CD4-positive, alpha-beta T cell treated with Interleukin-1 beta for 1 hour (primary cell): ENCODE results near the gene DPP10.
"Not testable (repeated sequence)": the region's sequence is repeated elsewhere in the genome, so short reads cannot be mapped to it uniquely, and the experiment has no call there.

Source experiments
- DNase-seq, 2 donors: peaks; one replicate each; pipeline ENCODE4 v3.0.0-alpha.2; 2020 to 2022

DPP10 gene

GRCh38 chr2:115305712-115306111 lies 863.3 kb downstream of the DPP10 start:
- no peak for DNase-seq

DNA sequence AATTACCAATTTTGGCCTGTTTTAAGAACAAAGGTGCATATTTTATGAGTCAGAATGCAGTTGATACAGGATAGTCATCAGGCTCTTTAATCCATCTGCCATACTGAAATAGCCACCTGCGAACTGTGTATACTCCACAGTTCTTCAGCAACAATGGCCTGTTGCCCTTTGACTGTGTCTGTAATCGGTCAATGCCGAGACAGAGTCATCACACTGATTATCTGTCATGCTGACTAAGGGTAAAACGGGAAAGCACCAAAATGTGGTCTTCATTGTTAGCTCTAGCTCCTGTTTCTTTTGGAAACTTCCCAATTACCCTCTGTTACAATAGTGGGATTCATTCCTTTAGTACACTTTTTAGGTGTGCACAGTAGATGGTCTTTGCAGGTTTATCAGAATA lies 871.7 kb downstream of the DPP10 start:
- no peak for DNase-seq

- DNase-seq: no peak
Observed at GRCh38 chr2:115327061-115327460, 884.6 kb downstream of the DPP10 start.

GRCh38 chr2:115359550-115359949 lies 917.1 kb downstream of the DPP10 start:
- no peak for DNase-seq

- no peak for DNase-seq
Observed at GRCh38 chr2:115364093-115364492, 921.7 kb downstream of the DPP10 start.

DNA sequence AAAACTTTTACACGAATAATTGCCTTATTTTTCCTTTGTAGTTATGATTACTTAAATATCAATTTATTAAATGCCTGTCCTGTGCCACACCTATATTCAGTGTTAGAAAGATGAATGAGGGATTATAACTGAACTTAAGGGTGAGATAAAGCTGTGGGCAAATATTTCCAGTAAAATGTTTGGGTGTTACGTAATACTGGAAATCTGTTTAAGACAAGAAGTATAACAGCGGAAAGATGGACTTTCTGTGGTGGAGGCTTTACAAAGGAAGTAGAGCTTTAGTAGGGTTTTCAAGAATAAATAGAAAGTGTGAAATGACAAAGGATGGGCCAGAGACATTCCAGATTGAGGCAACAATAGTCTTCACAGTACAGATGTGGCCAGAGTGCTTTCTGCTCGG lies 927.0 kb downstream of the DPP10 start:
- DNase-seq: no peak

GRCh38 chr2:115374981-115375380 lies 932.5 kb downstream of the DPP10 start:
- DNase-seq: no peak

- DNase-seq: no peak
Observed at GRCh38 chr2:115384399-115384798, 942.0 kb downstream of the DPP10 start.

DNA sequence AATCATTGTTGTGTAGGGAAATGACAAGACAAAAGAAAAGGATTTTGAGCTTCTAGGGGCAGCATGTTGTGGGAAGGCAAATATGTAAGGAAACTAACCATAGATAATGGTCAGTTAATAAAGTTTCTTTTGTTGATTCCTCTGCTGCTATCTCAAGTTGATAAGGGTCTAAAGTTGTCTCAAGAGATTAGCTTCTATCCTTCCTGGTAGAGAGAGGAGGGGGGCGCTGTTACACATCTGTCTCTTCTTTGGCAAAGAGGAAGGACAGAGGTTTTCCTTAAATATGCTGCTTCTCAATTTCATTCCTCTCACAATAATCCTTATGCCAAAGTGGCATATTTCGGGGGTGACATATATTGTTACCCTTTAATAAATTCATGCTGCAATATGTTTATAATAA lies 944.0 kb downstream of the DPP10 start:
- no peak for DNase-seq

- no peak for DNase-seq
Observed at GRCh38 chr2:115389024-115389423, 946.6 kb downstream of the DPP10 start.

DNA sequence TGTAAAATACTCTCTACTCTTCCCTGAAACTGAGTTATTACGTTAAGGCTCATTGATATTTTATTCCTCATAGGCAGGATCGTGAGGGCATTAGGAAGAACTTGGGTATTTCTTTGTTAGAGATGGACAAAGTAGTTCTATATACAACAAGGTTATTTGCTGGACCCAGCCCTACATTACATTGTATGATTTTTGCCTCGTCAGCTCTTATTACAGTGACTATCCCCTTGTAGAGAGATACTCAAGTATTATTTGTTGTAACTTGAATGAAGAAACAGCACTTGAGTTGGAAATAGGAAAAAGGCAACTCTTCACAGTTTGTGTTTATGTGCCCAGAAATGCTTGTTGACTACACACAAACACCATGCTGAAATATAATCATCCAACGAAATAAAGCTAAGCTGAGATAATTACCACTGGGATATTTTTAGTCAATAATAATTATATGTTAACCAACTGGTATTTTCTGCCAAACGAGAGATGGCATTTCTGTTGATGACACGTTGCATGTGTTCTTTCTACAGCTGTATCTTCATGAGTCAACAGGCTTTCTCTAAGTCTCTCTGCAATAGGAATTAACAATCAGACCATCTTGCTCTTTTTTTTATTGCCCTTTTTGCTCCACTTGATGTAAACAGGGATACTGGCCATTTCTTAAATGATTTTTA lies 947.6 kb downstream of the DPP10 start:
- no peak for DNase-seq

DNA sequence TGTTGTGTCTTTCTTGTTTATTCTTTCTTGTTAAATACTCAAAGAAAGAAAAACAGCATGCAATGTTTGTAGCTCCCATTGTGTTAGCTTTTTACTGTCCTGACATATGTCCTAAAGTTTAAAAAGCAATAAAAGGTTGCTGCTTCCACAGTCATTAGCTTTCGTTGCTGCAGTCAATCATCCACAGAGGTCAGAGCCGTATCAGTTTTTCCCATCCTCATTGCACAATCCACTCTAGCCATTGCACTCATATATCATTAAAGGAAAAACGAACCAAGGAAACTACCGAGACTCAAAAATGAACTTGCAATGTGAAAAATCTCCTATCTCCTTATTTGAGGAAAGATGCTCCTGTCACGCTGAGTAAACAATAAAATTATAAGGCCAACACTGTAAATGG lies 954.1 kb downstream of the DPP10 start:
- no peak for DNase-seq

DNA sequence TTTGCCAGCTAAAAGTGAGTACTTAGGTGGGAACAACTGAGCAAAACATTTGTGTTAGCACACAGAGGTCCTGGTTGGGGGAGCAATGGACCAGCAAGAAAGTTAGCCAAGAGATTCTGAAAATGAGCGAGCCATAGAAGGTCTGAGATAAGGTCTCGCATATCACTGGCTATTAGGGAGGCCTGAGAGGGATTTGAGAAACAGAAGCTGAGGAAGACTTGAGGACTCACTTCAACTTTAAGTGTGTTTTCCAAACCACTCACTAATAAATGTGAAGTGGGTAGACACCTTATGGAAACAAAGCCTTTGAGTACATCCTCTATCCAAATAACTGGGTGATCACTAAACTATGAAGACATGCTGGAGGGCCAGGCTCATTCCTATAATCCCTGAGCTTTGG lies 958.5 kb downstream of the DPP10 start:
- DNase-seq: no peak

DNA sequence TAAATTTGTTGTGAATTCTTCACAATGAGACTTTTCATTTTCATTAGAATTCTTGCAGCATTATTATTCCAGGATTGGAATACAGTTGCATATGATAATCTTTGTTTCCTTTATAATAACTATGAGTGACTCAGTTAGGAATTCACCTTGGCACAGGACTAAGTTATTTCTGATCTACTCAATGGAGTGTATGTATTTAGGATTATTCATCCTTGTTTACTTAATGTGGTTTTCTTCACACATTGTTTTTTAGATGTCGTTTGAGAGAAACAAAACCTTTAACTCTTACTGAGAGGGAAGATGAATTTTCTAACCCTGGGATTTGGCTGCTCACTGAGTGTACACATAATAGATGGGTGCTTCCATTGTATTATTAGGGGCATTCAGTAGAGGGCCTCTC lies 970.1 kb downstream of the DPP10 start:
- no peak for DNase-seq

- DNase-seq: no peak
Observed at GRCh38 chr2:115413791-115414190, 971.4 kb downstream of the DPP10 start.

DNA sequence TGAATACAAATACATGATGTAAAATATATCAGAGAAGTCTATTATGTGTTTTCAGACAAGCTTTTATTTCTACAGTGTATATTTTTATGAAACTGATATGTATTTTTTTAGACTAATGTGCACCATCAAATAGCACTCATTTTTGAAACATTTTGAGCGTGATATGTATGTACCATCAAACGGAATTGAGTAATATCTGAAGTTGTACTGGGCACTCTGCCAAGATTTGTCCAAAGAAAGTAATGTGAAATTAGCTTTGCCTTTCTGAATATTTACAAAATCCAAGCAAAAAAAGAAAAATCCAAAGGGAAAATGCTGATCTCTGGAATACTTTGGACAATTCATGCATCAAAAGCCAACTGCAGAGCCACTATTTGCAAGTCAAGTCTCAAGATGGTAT lies 972.0 kb downstream of the DPP10 start:
- DNase-seq: no peak

GRCh38 chr2:115422004-115422634 lies 979.7 kb downstream of the DPP10 start:
- DNase-seq: no peak

GRCh38 chr2:115427436-115427835 lies 985.0 kb downstream of the DPP10 start:
- DNase-seq: no peak

GRCh38 chr2:115440746-115441145 lies 998.3 kb downstream of the DPP10 start:
- DNase-seq: not testable (repeated sequence)

DNA sequence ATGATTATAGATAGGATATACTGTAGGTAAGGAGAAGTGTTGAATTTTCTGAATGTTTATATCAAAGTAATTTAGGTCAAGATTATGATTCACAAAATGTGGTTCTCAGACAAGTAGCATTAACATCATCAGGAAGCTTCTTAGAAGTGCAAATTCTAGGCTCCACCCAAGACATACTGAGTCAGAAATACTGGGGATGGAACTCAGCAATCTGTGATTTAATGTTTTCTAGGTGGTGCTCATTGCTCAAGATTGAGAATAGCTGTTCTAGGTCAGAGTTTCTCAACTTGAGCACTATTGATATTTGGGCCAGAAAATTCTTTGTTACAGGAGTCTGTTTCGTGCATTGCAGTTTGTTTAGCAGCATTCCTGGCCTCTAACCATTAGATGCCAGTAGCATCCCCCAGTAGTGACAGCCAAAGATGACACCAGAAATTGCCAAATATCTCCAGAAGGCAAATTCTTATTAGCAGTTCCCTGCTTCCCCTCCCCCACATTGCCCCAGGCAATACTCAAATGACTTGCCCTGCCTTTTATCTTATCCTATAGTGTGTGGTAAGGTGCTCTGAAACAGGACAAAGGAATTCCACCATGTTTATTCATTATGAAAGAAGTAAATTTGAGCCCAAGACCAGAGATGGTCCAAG lies 1001.2 kb downstream of the DPP10 start:
- DNase-seq: no peak

GRCh38 chr2:115460008-115460407 lies 1017.6 kb downstream of the DPP10 start:
- DNase-seq: no peak

DNA sequence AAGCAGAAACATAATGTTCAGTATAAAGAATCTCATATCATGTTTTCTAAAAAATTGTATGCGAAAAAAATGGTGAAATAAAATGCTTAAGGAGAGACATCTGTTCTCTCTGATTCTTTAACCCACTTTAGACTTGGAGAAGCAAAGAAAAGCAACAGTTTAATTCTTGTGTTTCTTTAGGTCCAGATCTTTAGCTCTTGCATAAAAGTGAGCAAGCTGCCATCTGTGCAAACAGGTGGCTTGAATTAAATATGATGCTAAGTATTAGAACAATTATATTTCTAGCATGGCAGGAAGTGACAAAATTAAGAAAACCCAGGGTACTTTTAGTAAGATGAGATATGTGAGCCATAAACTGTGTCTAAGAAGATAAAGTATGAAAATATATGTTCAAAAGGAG lies 1038.3 kb downstream of the DPP10 start:
- DNase-seq: no peak

DNA sequence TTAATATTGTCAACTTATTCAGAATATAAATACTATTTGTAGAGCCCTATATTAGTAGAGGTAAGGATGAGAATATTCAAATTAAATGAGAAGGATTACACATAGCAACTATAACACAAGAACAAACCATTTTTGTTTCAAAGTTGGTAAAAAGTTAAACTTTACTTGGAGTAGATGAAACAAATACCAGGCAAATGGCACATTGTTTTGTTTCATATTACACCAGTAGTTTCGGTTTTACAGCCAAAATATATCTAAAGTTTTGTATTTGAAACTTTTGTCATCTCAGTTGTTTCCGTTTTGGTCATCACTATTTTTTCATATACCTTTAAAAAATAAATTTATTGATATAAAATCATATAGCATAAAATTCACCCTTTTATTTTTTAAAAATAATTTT lies 1039.4 kb downstream of the DPP10 start:
- DNase-seq: no peak

GRCh38 chr2:115483666-115484065 lies 1041.2 kb downstream of the DPP10 start:
- DNase-seq: no peak

DNA sequence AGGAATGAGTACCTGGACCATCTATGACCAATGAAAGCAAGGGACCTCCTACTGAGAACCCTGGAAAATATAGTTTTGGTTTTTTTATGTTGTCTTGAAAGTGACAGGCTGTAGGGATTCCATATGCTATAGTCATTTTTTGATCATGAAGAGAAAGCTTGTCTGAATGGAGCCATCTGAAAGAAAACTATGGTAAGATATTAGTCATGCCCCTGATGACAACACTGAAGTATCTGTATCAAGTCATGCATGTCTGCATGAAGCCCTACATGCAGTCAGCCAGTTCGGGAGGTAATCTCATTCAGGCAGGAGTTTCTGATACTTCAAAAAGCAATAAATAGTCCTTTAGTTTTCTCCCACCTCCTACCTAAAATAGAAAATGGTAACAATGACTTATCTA lies 1042.0 kb downstream of the DPP10 start:
- DNase-seq: no peak
